ENCODE data around the gene FXR2.
"Not testable (repeated sequence)": the region's sequence is repeated elsewhere in the genome, so short reads cannot be mapped to it uniquely, and the experiment has no call there.

FXR2 gene

GRCh38 chr17:7597561-7597960 lies 17.1 kb downstream of the FXR2 start:
- not testable (repeated sequence) for H2BK12ac ChIP-seq (ENCODE audit: low read length); H3K18ac ChIP-seq (ENCODE audit: low read length); H3K79me1 ChIP-seq (ENCODE audit: low read length); H3K4me3 ChIP-seq (ENCODE audit: low read depth, low read length); H4K12ac ChIP-seq (ENCODE audit: low read depth, low read length); H3K27ac ChIP-seq (ENCODE audit: low read depth, low read length); H3K27me3 ChIP-seq (ENCODE audit: insufficient read depth, low read length); H2AK5ac ChIP-seq (ENCODE audit: low read length); H3K9ac ChIP-seq (ENCODE audit: low read length); H2BK5ac ChIP-seq (ENCODE audit: low read depth, low read length, poor library complexity); H3K79me2 ChIP-seq (ENCODE audit: control insufficient read depth, insufficient read depth, low read length, poor library complexity); H3K9me3 ChIP-seq (ENCODE audit: insufficient read depth, low read depth, low read length); H3K4ac ChIP-seq (ENCODE audit: low read depth, low read length); H3K4me1 ChIP-seq (ENCODE audit: control insufficient read depth in 1 of 2, insufficient read depth in 2 of 2, low read length in 2 of 2); H2AFZ ChIP-seq (ENCODE audit: insufficient read depth, low read length, poor library complexity); H3K4me2 ChIP-seq (ENCODE audit: low read length); H4K91ac ChIP-seq (ENCODE audit: low read depth, low read length); DNase-seq; H4K8ac ChIP-seq (ENCODE audit: low read depth, low read length); H3K23ac ChIP-seq (ENCODE audit: low read length); H3K14ac ChIP-seq (ENCODE audit: low read length); H2BK120ac ChIP-seq (ENCODE audit: insufficient read depth, low read length, poor library complexity)
- WGBS (ENCODE audit: extremely low coverage, insufficient coverage, insufficient read length), result no CpG with 5 or more reads among the region's 5 CpGs
- H3K36me3 ChIP-seq (ENCODE audit: control insufficient read depth in 1 of 2, insufficient read depth in 2 of 2, low read length in 2 of 2), result peaks cover 69 to 72% of the 10 kb centered on the region in 2 experiments

GRCh38 chr17:7593296-7593695 lies 21.4 kb downstream of the FXR2 start:
- DNase-seq, result no peak

GRCh38 chr17:7592422-7593021 lies 22.2 kb downstream of the FXR2 start:
- no peak for DNase-seq
- Histone ChIP-seq H3K9ac (ENCODE audit: low read length) (no peak overlapping the region), H3K9me3 (ENCODE audit: insufficient read depth, low read depth, low read length) (peaks cover 4% of the 10 kb centered on the region), H3K27ac (ENCODE audit: low read depth, low read length) (no peak overlapping the region), H3K14ac (ENCODE audit: low read length) (no peak overlapping the region), H4K8ac (ENCODE audit: low read depth, low read length) (no peak overlapping the region), H2BK120ac (ENCODE audit: insufficient read depth, low read length, poor library complexity) (no peak overlapping the region), H4K12ac (ENCODE audit: low read depth, low read length) (no peak overlapping the region), H2BK12ac (ENCODE audit: low read length) (no peak overlapping the region), H3K4me1 (ENCODE audit: control insufficient read depth in 1 of 2, insufficient read depth in 2 of 2, low read length in 2 of 2) (peaks cover 31 to 32% of the 10 kb centered on the region in 2 experiments), H2BK5ac (ENCODE audit: low read depth, low read length, poor library complexity) (no peak overlapping the region), H2AK5ac (ENCODE audit: low read length) (no peak overlapping the region), H3K4ac (ENCODE audit: low read depth, low read length) (no peak overlapping the region), H3K36me3 (ENCODE audit: control insufficient read depth in 1 of 2, insufficient read depth in 2 of 2, low read length in 2 of 2) (peaks cover 61 to 69% of the 10 kb centered on the region in 2 experiments), H3K18ac (ENCODE audit: low read length) (no peak overlapping the region), H4K91ac (ENCODE audit: low read depth, low read length) (no peak overlapping the region), H3K23ac (ENCODE audit: low read length) (no peak overlapping the region), H3K79me1 (ENCODE audit: low read length) (peaks cover 8% of the 10 kb centered on the region), H3K79me2 (ENCODE audit: control insufficient read depth, insufficient read depth, low read length, poor library complexity) (peaks cover 4% of the 10 kb centered on the region), H3K4me2 (ENCODE audit: low read length) (no peak overlapping the region), H3K4me3 (ENCODE audit: low read depth, low read length) (no peak overlapping the region), H3K27me3 (ENCODE audit: insufficient read depth, low read length) (no peaks in the 10 kb centered on the region), H2AFZ (ENCODE audit: insufficient read depth, low read length, poor library complexity) (no peak overlapping the region)
- WGBS (ENCODE audit: extremely low coverage, insufficient coverage, insufficient read length), result no CpG with 5 or more reads among the region's 23 CpGs

More at GRCh38 chr17:7593296-7593695, 21.4 kb downstream of the FXR2 start:
- H3K4me2 ChIP-seq (ENCODE audit: low read length), result no peak overlapping the region
- no peak overlapping the region for H2BK120ac ChIP-seq (ENCODE audit: insufficient read depth, low read length, poor library complexity)
- no peak overlapping the region for H3K4me3 ChIP-seq (ENCODE audit: low read depth, low read length)
- peaks cover 4% of the 10 kb centered on the region for H3K79me2 ChIP-seq (ENCODE audit: control insufficient read depth, insufficient read depth, low read length, poor library complexity)
- no peak overlapping the region for H4K12ac ChIP-seq (ENCODE audit: low read depth, low read length)
- no peak overlapping the region for H2AK5ac ChIP-seq (ENCODE audit: low read length)
- H3K79me1 ChIP-seq (ENCODE audit: low read length), result peaks cover 8% of the 10 kb centered on the region
- H3K27me3 ChIP-seq (ENCODE audit: insufficient read depth, low read length), result no peaks in the 10 kb centered on the region
- no CpG with 5 or more reads among the region's 12 CpGs for WGBS (ENCODE audit: extremely low coverage, insufficient coverage, insufficient read length)
- peaks cover 4% of the 10 kb centered on the region for H3K9me3 ChIP-seq (ENCODE audit: insufficient read depth, low read depth, low read length)
- H3K18ac ChIP-seq (ENCODE audit: low read length), result no peak overlapping the region
- H4K8ac ChIP-seq (ENCODE audit: low read depth, low read length), result no peak overlapping the region
- H3K27ac ChIP-seq (ENCODE audit: low read depth, low read length), result no peak overlapping the region
- no peak overlapping the region for H3K4ac ChIP-seq (ENCODE audit: low read depth, low read length)
- H2AFZ ChIP-seq (ENCODE audit: insufficient read depth, low read length, poor library complexity), result no peak overlapping the region
- no peak overlapping the region for H2BK5ac ChIP-seq (ENCODE audit: low read depth, low read length, poor library complexity)
- H3K36me3 ChIP-seq (ENCODE audit: control insufficient read depth in 1 of 2, insufficient read depth in 2 of 2, low read length in 2 of 2), result peaks cover 58 to 63% of the 10 kb centered on the region in 2 experiments
- H3K23ac ChIP-seq (ENCODE audit: low read length), result no peak overlapping the region
- no peak overlapping the region for H2BK12ac ChIP-seq (ENCODE audit: low read length)
- H3K4me1 ChIP-seq (ENCODE audit: control insufficient read depth in 1 of 2, insufficient read depth in 2 of 2, low read length in 2 of 2), result peaks cover 26 to 29% of the 10 kb centered on the region in 2 experiments
- H4K91ac ChIP-seq (ENCODE audit: low read depth, low read length), result no peak overlapping the region
- H3K9ac ChIP-seq (ENCODE audit: low read length), result no peak overlapping the region
- no peak overlapping the region for H3K14ac ChIP-seq (ENCODE audit: low read length)

- H4K91ac ChIP-seq (ENCODE audit: low read depth, low read length), result peak overlapping the region; percentile 31
- H4K12ac ChIP-seq (ENCODE audit: low read depth, low read length), result no peak overlapping the region
- H3K4me1 ChIP-seq (ENCODE audit: control insufficient read depth in 1 of 2, insufficient read depth in 2 of 2, low read length in 2 of 2), result peaks cover 30 to 31% of the 10 kb centered on the region in 2 experiments
- peak overlapping the region; percentile 33 for H2BK5ac ChIP-seq (ENCODE audit: low read depth, low read length, poor library complexity)
- peaks cover 4% of the 10 kb centered on the region for H3K9me3 ChIP-seq (ENCODE audit: insufficient read depth, low read depth, low read length)
- no peak overlapping the region for H3K4me2 ChIP-seq (ENCODE audit: low read length)
- H2AK5ac ChIP-seq (ENCODE audit: low read length), result no peak overlapping the region
- no peak overlapping the region for H3K4ac ChIP-seq (ENCODE audit: low read depth, low read length)
- no peak overlapping the region for H2AFZ ChIP-seq (ENCODE audit: insufficient read depth, low read length, poor library complexity)
- no peak overlapping the region for H4K8ac ChIP-seq (ENCODE audit: low read depth, low read length)
- no peak overlapping the region for H3K4me3 ChIP-seq (ENCODE audit: low read depth, low read length)
- no peak overlapping the region for H3K23ac ChIP-seq (ENCODE audit: low read length)
- H3K9ac ChIP-seq (ENCODE audit: low read length), result no peak overlapping the region
- H3K27ac ChIP-seq (ENCODE audit: low read depth, low read length), result peak overlapping the region; percentile 78
- no peak overlapping the region for H3K14ac ChIP-seq (ENCODE audit: low read length)
- H2BK120ac ChIP-seq (ENCODE audit: insufficient read depth, low read length, poor library complexity), result no peak overlapping the region
- WGBS (ENCODE audit: extremely low coverage, insufficient coverage, insufficient read length), result no CpG with 5 or more reads among the region's 5 CpGs
- H3K79me2 ChIP-seq (ENCODE audit: control insufficient read depth, insufficient read depth, low read length, poor library complexity), result peaks cover 4% of the 10 kb centered on the region
- no peaks in the 10 kb centered on the region for H3K27me3 ChIP-seq (ENCODE audit: insufficient read depth, low read length)
- DNase-seq, result no peak
- peaks cover 66 to 75% of the 10 kb centered on the region in 2 experiments for H3K36me3 ChIP-seq (ENCODE audit: control insufficient read depth in 1 of 2, insufficient read depth in 2 of 2, low read length in 2 of 2)
- H3K79me1 ChIP-seq (ENCODE audit: low read length), result peaks cover 8% of the 10 kb centered on the region
- no peak overlapping the region for H3K18ac ChIP-seq (ENCODE audit: low read length)
- no peak overlapping the region for H2BK12ac ChIP-seq (ENCODE audit: low read length)
These were observed 23.1 kb downstream of the FXR2 start for GRCh38 chr17:7591596-7591995.

All from trophoblast cell (in vitro differentiated cells and primary cell).